HEK293T (cell line): ENCODE data around the gene HMGN1.

Experiments used
- BHLHE40 ChIP-seq: fragments of 450-650 bp; IDR thresholded peaks from 2 replicates; pipeline ENCODE4 v1.6.1; 2016; ENCODE audit warnings: mild to moderate bottlenecking, moderate library complexity, borderline replicate concordance
- CTBP1 ChIP-seq: fragments of 450-650 bp; IDR thresholded peaks from 2 replicates; pipeline ENCODE4 v1.6.1; 2016; ENCODE audit warnings: borderline replicate concordance
- ELF4 ChIP-seq: fragments of 450-650 bp; IDR thresholded peaks from 2 replicates; pipeline ENCODE4 v1.6.1; 2017; ENCODE audit warnings: antibody characterized with exemption
- FOXA1 ChIP-seq: fragments of 450-650 bp; IDR thresholded peaks from 2 replicates; pipeline ENCODE4 v1.6.1; 2016; ENCODE audit warnings: mild to moderate bottlenecking
- FOXK2 ChIP-seq: fragments of 450-650 bp; IDR thresholded peaks from 2 replicates; pipeline ENCODE4 v1.6.1; 2016; ENCODE audit warnings: mild to moderate bottlenecking
- FOXM1 ChIP-seq: fragments of 450-650 bp; IDR thresholded peaks from 2 replicates; pipeline ENCODE4 v1.6.1; 2017; ENCODE audit warnings: mild to moderate bottlenecking, borderline replicate concordance
- LEF1 ChIP-seq: fragments of 450-650 bp; IDR thresholded peaks from 2 replicates; pipeline ENCODE4 v1.6.1; 2017; ENCODE audit warnings: mild to moderate bottlenecking, borderline replicate concordance
- NFRKB ChIP-seq: fragments of 450-650 bp; IDR thresholded peaks from 2 replicates; pipeline ENCODE4 v1.6.1; 2016; ENCODE audit warnings: mild to moderate bottlenecking, moderate library complexity
- SP1 ChIP-seq: fragments of 450-650 bp; IDR thresholded peaks from 2 replicates; pipeline ENCODE4 v1.6.1; 2017
- SUZ12 ChIP-seq: fragments of 450-650 bp; IDR thresholded peaks from 2 replicates; pipeline ENCODE4 v1.6.1; 2016; ENCODE audit warnings: mild to moderate bottlenecking
- TARDBP ChIP-seq: fragments of 450-650 bp; IDR thresholded peaks from 2 replicates; pipeline ENCODE4 v1.6.1; 2016

DNA sequence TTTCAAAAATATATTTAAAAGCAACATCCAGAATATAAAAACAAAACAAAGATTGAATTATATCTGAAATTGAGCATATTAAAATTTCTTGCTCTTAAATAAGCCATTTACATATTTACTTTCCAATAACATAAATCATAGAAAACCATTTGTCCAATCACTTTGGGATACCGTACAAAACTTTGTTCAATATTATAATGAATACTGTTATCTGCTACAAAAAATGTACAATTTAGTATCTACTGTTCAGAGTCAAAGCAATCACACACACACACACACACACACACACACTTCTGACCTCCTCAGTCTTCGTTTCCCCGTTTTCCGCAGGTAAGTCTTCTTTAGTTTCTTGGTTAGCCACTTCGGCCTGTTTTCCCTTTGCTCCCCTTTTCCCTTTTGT lies 4.0 kb downstream of the HMGN1 start:
- TF ChIP-seq NFRKB (no peak), FOXA1 (no peak), ELF4 (no peak), SUZ12 (no peak), BHLHE40 (no peak), TARDBP (no peak), SP1 (no peak), FOXM1 (no peak), CTBP1 (no peak), LEF1 (no peak), FOXK2 (no peak)
